Measurements from ENCODE around the gene ABHD2. TPM values are rescaled to one million over a fixed set of nuclear protein-coding genes. Genes with fewer than 3 reads are reported as not detected.

The ABHD2 gene
- total and polyA plus RNA-seq, 2 donors (not counting 3 experiments of a cell fraction or from before 2014, with no cell fraction given): 14.0 to 62.2 TPM

GRCh38 chr15:89227425-89227824, 139.2 kb downstream of the ABHD2 start:
- Histone ChIP-seq H2AFZ (ENCODE audit: low read depth, low read length) (no peak overlapping the region), H3K9me3 (replicated peaks; ENCODE audit: control insufficient read depth, insufficient read depth, low read length) (no peaks in the 10 kb centered on the region), H3K79me2 (ENCODE audit: control insufficient read depth, insufficient read depth, low read length) (no peaks in the 10 kb centered on the region), H3K4me1 (ENCODE audit: control insufficient read depth, extremely low read depth, insufficient read depth, low read length) (no peaks in the 10 kb centered on the region), H3K36me3 (ENCODE audit: control insufficient read depth in 2 of 2, extremely low read depth in 1 of 2, insufficient read depth in 2 of 2, low read length in 2 of 2) (no peaks in the 10 kb centered on the region), H3K9ac (replicated peaks; ENCODE audit: extremely low read depth, insufficient read depth, low read length) (no peak overlapping the region), H4K20me1 (replicated peaks; ENCODE audit: control insufficient read depth, extremely low read depth, insufficient read depth, low read length) (no peaks in the 10 kb centered on the region), H3K27me3 (ENCODE audit: control insufficient read depth in 2 of 2, insufficient read depth in 2 of 2, low read length in 2 of 2) (peaks cover 0 to 2% of the 10 kb centered on the region in 2 experiments), H3K4me3 (replicated peaks in 1 of 3; ENCODE audit: insufficient read depth in 1 of 3, low read depth in 1 of 3, low read length in 3 of 3) (no peak overlapping the region), H3K9me1 (replicated peaks; ENCODE audit: control insufficient read depth, extremely low read depth, insufficient read depth, low read length) (no peaks in the 10 kb centered on the region), H3K27ac (ENCODE audit: insufficient read depth, low read depth, low read length) (no peak overlapping the region), H3K4me2 (ENCODE audit: insufficient read depth, low read length) (no peak overlapping the region)
- TF ChIP-seq MAX (IDR thresholded peaks at IDR 0.05; ENCODE audit: insufficient read depth, insufficient read length) (no peak), FOS (IDR thresholded peaks at IDR 0.05; ENCODE audit: borderline replicate concordance, insufficient read depth, low read length) (no peak), JUN (IDR thresholded peaks at IDR 0.05; ENCODE audit: borderline replicate concordance, insufficient read depth, insufficient read length, low read depth) (no peak), GATA2 (IDR thresholded peaks at IDR 0.05; ENCODE audit: insufficient read depth, insufficient read length, low read depth, low read length) (no peak), MYC (IDR thresholded peaks at IDR 0.05; ENCODE audit: low read depth, low read length) (no peak), CTCF (IDR thresholded peaks at IDR 0.05; ENCODE audit: extremely low read depth in 1 of 2, insufficient read depth in 1 of 2, low read depth in 1 of 2, low read length in 2 of 2) (no peak), POLR2AphosphoS5 (IDR thresholded peaks at IDR 0.05; ENCODE audit: insufficient read depth, low read depth, low read length) (no peak), POLR2A (IDR thresholded peaks at IDR 0.05; ENCODE audit: low read depth, low read length) (no peak), EZH2 (IDR thresholded peaks at IDR 0.05; ENCODE audit: borderline replicate concordance, low read depth, low read length, severe bottlenecking) (no peak)
- dilution Hi-C loops (cut with MboI; ENCODE audit: extremely low pct_ligation_motif_present, low sequenced_read_pairs): no loop called here
- ChIA-PET POLR2A (no interaction called here), CTCF (no interaction called here)
- FAIRE-seq: no peak
- BruUV-seq (replicated peaks): no TSS peak
- DNase-seq (ENCODE audit: low read depth, low spot score): no peak
- intact Hi-C loops (cut with micrococcal nuclease): no loop called here

Measured in endothelial cell of umbilical vein (primary cell).